ENCODE data around the gene PAIP2B.

PAIP2B gene

DNA sequence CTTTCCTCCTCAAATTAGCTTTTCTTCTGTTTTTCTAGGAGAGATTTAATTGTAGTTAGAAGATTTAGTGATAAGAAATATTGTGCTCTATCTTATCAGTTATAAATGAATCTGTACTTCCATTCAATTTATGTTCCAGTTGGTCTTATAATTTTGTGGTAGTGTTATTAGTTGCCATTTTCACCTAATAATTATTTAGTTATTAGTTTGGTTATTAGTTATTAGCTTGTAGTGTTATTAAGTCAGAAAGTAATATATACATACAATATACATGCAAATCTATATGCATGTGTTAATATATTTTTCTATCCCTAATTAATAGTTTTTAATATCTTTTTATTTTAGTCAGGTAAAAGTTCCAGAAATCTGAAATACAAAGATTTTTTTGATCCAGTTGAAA is 93.3 kb downstream of the PAIP2B start:
- no peak overlapping the region for H3K4me3 ChIP-seq (ENCODE audit: insufficient read length, low read depth)

More for the DNA sequence above, 93.3 kb downstream of the PAIP2B start:
- no peak overlapping the region for H3K9ac ChIP-seq (ENCODE audit: insufficient read length, low read depth)
- peaks cover 57% of the 10 kb centered on the region for H3K36me3 ChIP-seq (ENCODE audit: insufficient read depth, insufficient read length, low read length)
- no peaks in the 10 kb centered on the region for H3K4me1 ChIP-seq (ENCODE audit: insufficient read depth, insufficient read length)
- H3K27me3 ChIP-seq (ENCODE audit: insufficient read depth, insufficient read length), result no peaks in the 10 kb centered on the region
- DNase-seq (ENCODE audit: low read depth, low spot score), result no peak
- no peak for TF ChIP-seq YY1 (IDR thresholded peaks at IDR 0.05; ENCODE audit: insufficient read depth, insufficient read length)
- TF ChIP-seq SUZ12 (IDR thresholded peaks at IDR 0.05; ENCODE audit: extremely low read depth, insufficient read depth, insufficient read length), result no peak
- TF ChIP-seq ZNF274 (IDR thresholded peaks at IDR 0.05; ENCODE audit: low read depth, low read length), result no peak
- no peaks in the 10 kb centered on the region for H3K9me3 ChIP-seq (ENCODE audit: insufficient read depth, low read length)
